ENCODE results near the gene AAK1. TPM values are rescaled to one million over a fixed set of nuclear protein-coding genes. Genes with fewer than 3 reads are reported as not detected.

AAK1 gene
- total RNA-seq, 2 donors from 2014 or later, result 55.2 to 77.9 TPM

DNA sequence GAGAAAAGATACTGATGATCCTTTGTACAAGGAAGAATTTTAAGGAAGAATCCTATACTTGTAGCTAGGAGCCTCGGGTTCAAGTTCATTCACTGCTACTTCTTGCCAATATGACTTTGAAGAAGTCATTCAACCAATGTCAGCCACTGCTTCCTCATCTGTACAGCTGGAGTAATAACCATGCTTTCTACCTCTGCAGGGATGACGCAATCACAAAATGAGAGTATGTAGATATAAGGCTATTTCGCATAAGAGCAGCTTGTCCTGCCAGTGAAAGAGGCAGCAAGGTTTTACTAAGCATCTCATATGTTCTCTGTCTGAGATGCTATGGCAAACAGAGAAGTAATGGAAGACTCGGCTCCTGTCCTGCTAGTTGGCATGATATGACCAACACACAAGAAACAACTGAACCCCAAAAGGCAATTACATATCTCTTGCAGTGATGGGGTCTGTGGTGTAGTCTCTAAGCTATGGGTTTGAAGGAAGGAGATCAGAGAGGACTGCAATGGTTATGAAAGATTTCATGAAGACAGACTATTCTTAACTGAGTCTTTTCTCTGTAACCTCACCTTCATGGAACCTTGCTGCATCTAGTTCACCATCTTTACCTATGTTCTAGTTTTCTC lies 9.2 kb downstream of the AAK1 start:
- no peaks in the 10 kb centered on the region for H3K27me3 ChIP-seq (replicated peaks; ENCODE audit: insufficient read depth)
- ATAC-seq (ENCODE audit: insufficient number of reproducible peaks, low FRiP score, low read depth) (no peak), DNase-seq (ENCODE audit: low spot score) (no peak)
- peaks cover 11 to 47% of the 10 kb centered on the region in 2 donors for H3K4me1 ChIP-seq (ENCODE audit: control insufficient read depth in 1 of 2, low read depth in 2 of 2)
- TF ChIP-seq, protein P1, sequence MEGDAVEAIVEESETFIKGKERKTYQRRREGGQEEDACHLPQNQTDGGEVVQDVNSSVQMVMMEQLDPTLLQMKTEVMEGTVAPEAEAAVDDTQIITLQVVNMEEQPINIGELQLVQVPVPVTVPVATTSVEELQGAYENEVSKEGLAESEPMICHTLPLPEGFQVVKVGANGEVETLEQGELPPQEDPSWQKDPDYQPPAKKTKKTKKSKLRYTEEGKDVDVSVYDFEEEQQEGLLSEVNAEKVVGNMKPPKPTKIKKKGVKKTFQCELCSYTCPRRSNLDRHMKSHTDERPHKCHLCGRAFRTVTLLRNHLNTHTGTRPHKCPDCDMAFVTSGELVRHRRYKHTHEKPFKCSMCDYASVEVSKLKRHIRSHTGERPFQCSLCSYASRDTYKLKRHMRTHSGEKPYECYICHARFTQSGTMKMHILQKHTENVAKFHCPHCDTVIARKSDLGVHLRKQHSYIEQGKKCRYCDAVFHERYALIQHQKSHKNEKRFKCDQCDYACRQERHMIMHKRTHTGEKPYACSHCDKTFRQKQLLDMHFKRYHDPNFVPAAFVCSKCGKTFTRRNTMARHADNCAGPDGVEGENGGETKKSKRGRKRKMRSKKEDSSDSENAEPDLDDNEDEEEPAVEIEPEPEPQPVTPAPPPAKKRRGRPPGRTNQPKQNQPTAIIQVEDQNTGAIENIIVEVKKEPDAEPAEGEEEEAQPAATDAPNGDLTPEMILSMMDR (IDR thresholded peaks at IDR 0.05), result no peak
- no peaks in the 10 kb centered on the region for H3K36me3 ChIP-seq
- H3K9me3 ChIP-seq, result no peaks in the 10 kb centered on the region
- no peak overlapping the region for H3K27ac ChIP-seq
- H3K4me3 ChIP-seq, result no peak overlapping the region

DNA sequence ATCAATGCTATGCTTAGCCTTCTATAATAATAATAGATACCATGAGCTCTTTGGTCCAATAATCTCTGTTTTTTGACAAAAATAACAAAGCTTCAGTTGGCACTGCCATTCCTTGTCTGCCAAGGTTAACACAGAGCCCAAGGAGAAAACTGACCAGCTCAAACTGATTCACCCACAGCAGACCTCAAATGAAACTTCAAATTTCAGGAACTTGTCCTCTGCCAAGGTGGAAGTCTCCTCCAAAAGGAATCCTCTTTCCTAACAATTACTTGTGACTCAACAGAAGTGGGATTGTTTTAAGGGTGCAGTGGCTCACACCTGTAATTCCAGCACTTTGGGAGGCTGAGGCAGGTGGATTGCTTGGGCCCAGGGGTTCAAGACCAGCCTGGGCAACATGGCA lies 12.1 kb downstream of the AAK1 start:
- DNase-seq (ENCODE audit: low spot score) (no peak), ATAC-seq (ENCODE audit: insufficient number of reproducible peaks, low FRiP score, low read depth) (no peak)
- H3K4me3 ChIP-seq, result no peak overlapping the region
- no peak overlapping the region for H3K27ac ChIP-seq
- no peaks in the 10 kb centered on the region for H3K9me3 ChIP-seq
- TF ChIP-seq, protein P1 (IDR thresholded peaks at IDR 0.05), result no peak
- H3K27me3 ChIP-seq (replicated peaks; ENCODE audit: insufficient read depth), result no peaks in the 10 kb centered on the region
- no peaks in the 10 kb centered on the region for H3K36me3 ChIP-seq
- peaks cover 10 to 32% of the 10 kb centered on the region in 2 donors for H3K4me1 ChIP-seq (ENCODE audit: control insufficient read depth in 1 of 2, low read depth in 2 of 2)

DNA sequence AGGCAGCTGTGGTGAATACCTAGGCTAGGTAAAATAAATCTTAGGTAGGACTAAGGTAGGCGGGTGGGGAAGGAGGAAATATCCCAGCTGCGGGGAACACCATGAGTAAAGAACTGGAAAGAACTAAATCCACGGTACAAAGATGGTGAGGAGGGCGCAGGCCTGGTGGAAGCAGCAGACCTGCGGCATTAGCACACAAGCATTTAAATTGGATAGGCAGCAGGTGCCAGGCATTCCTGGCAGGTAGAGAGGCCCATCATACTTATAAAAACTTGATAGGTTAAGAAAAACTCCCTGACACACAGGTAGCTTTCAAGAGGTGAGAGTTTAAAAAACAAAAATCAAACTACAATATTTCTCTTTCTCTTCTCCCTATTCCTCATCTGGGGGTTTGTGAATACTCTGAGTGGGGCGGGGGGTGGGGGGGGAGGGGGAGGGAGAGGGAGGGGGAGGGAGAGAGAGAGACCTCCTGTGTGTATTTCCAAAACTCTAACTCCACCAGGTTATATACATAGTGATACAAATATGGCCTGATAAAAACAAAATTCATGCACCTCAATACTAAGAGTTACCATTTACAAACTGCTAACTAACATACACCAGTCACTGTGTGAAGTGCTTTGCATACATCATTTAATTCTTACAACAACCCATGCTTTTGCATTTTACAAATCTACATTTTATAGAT lies 13.5 kb downstream of the AAK1 start:
- no peaks in the 10 kb centered on the region for H3K36me3 ChIP-seq
- TF ChIP-seq, protein P1 (IDR thresholded peaks at IDR 0.05), result no peak
- no peaks in the 10 kb centered on the region for H3K9me3 ChIP-seq
- no peak overlapping the region for H3K4me3 ChIP-seq
- H3K27ac ChIP-seq, result no peak overlapping the region
- ATAC-seq (ENCODE audit: insufficient number of reproducible peaks, low FRiP score, low read depth), result no peak
- DNase-seq (ENCODE audit: low spot score), result no peak
- H3K27me3 ChIP-seq (replicated peaks; ENCODE audit: insufficient read depth), result no peaks in the 10 kb centered on the region
- peaks cover 10 to 29% of the 10 kb centered on the region in 2 donors for H3K4me1 ChIP-seq (ENCODE audit: control insufficient read depth in 1 of 2, low read depth in 2 of 2)

DNA sequence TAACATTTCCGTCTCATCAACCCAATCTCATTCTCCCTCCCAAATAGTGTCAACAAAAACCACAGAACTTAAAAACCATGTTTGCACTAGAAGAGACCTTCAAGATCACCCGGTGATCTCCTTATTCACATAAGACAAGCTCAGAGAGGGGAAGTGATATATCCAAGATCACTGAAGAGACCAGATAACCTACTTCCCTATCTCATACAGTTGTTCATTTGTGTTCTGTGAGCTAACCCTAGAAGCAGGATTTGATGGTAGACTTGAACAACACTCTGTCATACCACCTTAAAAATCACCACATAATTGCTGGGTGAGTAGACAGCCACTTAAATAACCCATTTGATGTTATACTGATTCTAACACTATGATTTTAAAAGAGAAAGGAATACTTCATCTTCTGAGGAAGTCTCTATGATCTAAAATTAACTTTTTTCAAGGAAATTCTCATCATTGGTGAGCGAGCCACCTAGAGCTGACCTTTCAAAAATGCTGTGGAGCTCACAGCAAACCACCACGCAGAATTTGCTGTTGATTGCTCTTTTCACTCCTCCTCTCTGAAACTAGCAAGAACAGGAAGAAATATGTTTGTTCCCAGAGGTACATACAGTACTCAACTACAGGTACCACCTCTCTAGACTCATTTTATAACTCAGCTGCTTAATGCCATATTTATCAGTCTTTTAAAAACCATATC lies 15.1 kb downstream of the AAK1 start:
- H3K9me3 ChIP-seq, result no peaks in the 10 kb centered on the region
- peaks cover 17 to 43% of the 10 kb centered on the region in 2 donors for H3K4me1 ChIP-seq (ENCODE audit: control insufficient read depth in 1 of 2, low read depth in 2 of 2)
- H3K4me3 ChIP-seq, result no peak overlapping the region
- DNase-seq (ENCODE audit: low spot score) (no peak), ATAC-seq (ENCODE audit: insufficient number of reproducible peaks, low FRiP score, low read depth) (no peak)
- H3K36me3 ChIP-seq, result no peaks in the 10 kb centered on the region
- no peaks in the 10 kb centered on the region for H3K27me3 ChIP-seq (replicated peaks; ENCODE audit: insufficient read depth)
- TF ChIP-seq, protein P1 (IDR thresholded peaks at IDR 0.05), result no peak
- H3K27ac ChIP-seq, result no peak overlapping the region

DNA sequence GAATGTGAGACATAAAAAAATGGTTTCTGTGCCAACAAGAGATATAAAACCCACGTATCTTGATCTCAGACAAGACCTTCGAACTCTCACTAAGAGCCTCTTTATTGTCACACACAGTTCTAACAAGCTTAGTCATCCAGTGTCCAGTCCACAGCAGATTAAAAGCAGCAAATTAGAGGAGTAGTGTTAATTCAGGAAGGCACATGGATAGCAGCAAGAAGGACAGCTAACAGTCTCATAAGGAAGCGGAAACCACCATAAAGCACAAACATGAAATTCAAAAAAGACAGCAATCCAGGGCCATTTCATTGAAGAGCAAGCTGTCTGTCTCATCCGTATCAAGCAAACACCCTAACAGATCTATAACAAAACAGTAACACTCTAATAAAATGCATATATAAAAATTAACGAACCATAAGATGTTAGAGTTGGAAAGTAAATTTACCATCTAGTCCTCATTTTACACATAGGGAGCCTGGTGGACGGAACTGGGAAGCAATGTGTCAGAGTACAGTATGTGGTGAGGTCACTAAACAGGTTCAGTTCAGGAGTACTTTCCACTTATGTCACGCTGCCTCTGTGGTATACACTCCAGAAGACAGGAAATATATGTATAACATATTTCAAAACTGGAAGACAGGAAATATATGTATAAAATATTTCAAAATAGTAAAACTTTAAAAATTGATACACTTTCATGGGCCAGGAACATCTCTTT lies 18.3 kb downstream of the AAK1 start:
- Histone ChIP-seq H3K4me1 (ENCODE audit: control insufficient read depth in 1 of 2, low read depth in 2 of 2) (peaks cover 20 to 41% of the 10 kb centered on the region in 2 donors), H3K27ac (no peak overlapping the region), H3K4me3 (no peak overlapping the region), H3K9me3 (no peaks in the 10 kb centered on the region), H3K27me3 (replicated peaks; ENCODE audit: insufficient read depth) (no peaks in the 10 kb centered on the region), H3K36me3 (no peaks in the 10 kb centered on the region)
- DNase-seq (ENCODE audit: low spot score) (no peak), ATAC-seq (ENCODE audit: insufficient number of reproducible peaks, low FRiP score, low read depth) (no peak)
- TF ChIP-seq, protein P1 (IDR thresholded peaks at IDR 0.05), result no peak

Measured in thoracic aorta (tissue), 2 donors.